ENCODE data around the gene CNBD2. TPM values are rescaled to one million over a fixed set of nuclear protein-coding genes. Genes with fewer than 3 reads are reported as not detected.
"Not testable (repeated sequence)": the region's sequence is repeated elsewhere in the genome, so short reads cannot be mapped to it uniquely, and the experiment has no call there.

CNBD2 gene
- total and polyA plus RNA-seq, 2 donors (not counting 1 experiment from before 2014, with no cell fraction given) = 8.5 to 19.2 TPM

GRCh38 chr20:35994994-35995453 is 26.6 kb downstream of the CNBD2 start:
- no peak overlapping the region for H3K4me2 ChIP-seq (replicated peaks; ENCODE audit: low read depth, low read length, poor library complexity, severe bottlenecking)
- ATAC-seq (ENCODE audit: low read depth) (peak; percentile 85), DNase-seq (peak; percentile 85)
- H3K27me3 ChIP-seq (replicated peaks in 1 of 4; ENCODE audit: control extremely low read depth in 1 of 4, control insufficient read depth in 3 of 4, insufficient read depth in 4 of 4, low read length in 3 of 4) = peaks cover 0 to 5% (median 1%) of the 10 kb centered on the region in 4 experiments
- POLR2A ChIA-PET = no interaction called here
- H3K79me2 ChIP-seq (ENCODE audit: control insufficient read depth, insufficient read depth, low read length) = no peaks in the 10 kb centered on the region
- intact Hi-C loops (cut with micrococcal nuclease) = loop anchor here (1.0 to 10.0 kb wide), 3 partner anchors 70 to 204 kb away; no protein-coding TSS in a partner anchor
- no peaks in the 10 kb centered on the region for H3K9me3 ChIP-seq (ENCODE audit: control extremely low read depth in 1 of 3, control insufficient read depth in 2 of 3, insufficient read depth in 1 of 3, low read length in 2 of 3)
- Mint-ChIP-seq H3K9me3 (ENCODE audit: insufficient read depth) (no peaks in the 10 kb centered on the region), H3K4me1 (peaks cover 9% of the 10 kb centered on the region), H3K4me3 (no peak overlapping the region), H3K27ac (peak overlapping the region; percentile 69), H3K27me3 (peaks cover 6% of the 10 kb centered on the region)
- CTCF ChIA-PET = interaction anchor here (0.5 to 14.3 kb wide), 29 partner anchors 9 to 1856 kb away, joined by 3 to 848 read pairs (median 4); partner anchors contain the start of gene SCAND1
- no peaks in the 10 kb centered on the region for H4K20me1 ChIP-seq (ENCODE audit: control insufficient read depth, insufficient read depth, low read length, poor library complexity, severe bottlenecking)
- 0% methylated on average over 5 of the region's 6 CpGs for WGBS (ENCODE audit: insufficient coverage)
- peak overlapping the region; percentile 36 for H2AFZ ChIP-seq (ENCODE audit: insufficient read depth, low read depth, low read length, poor library complexity, severe bottlenecking)
- H3K4me3 ChIP-seq (ENCODE audit: control extremely low read depth in 1 of 5, extremely low read depth in 1 of 5, insufficient read depth in 1 of 5, low read depth in 2 of 5, low read length in 4 of 5) = no peak overlapping the region
- H3K9ac ChIP-seq (ENCODE audit: low read length) = no peak overlapping the region
- no peak overlapping the region for H3K27ac ChIP-seq (ENCODE audit: low read length in 2 of 2)
- peaks cover 4% of the 10 kb centered on the region in 2 donors for H3K4me1 ChIP-seq (ENCODE audit: control insufficient read depth in 2 of 2, insufficient read depth in 2 of 2, low read length in 2 of 2)
- H3K36me3 ChIP-seq (replicated peaks in 1 of 2; ENCODE audit: control extremely low read depth in 1 of 2, control insufficient read depth in 1 of 2, extremely low read depth in 1 of 2, insufficient read depth in 2 of 2, low read length in 1 of 2) = no peaks in the 10 kb centered on the region
- TF ChIP-seq CTCF (IDR thresholded peaks at IDR 0.05) = peak; percentile 89
- TF ChIP-seq EZH2 (IDR thresholded peaks at IDR 0.05; ENCODE audit: borderline replicate concordance, insufficient read depth, low read depth, low read length, poor library complexity, severe bottlenecking) = no peak

DNA sequence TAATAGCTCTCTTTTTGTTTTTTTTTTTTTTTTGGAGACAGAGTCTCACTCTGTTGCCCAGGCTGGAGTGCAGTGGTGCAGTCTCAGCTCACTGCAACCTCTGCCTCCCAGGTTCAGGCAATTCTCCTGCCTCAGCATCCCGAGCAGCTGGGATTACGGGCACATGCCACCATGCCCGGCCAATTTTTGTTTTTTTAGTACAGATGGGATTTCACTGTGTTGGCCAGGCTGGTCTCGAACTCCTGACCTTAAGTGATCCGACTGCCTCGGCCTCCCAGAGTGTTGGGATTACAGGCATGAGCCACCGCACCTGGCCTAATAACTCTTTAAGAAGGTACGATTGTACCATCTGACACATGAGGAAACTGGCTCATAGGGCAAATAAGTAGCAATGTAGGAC is 28.1 kb downstream of the CNBD2 start:
- H2AFZ ChIP-seq (ENCODE audit: insufficient read depth, low read depth, low read length, poor library complexity, severe bottlenecking); H3K27ac ChIP-seq (ENCODE audit: low read length in 2 of 2); H3K27me3 Mint-ChIP-seq; H3K4me3 ChIP-seq (ENCODE audit: control extremely low read depth in 1 of 5, extremely low read depth in 1 of 5, insufficient read depth in 1 of 5, low read depth in 2 of 5, low read length in 4 of 5); H3K9ac ChIP-seq (ENCODE audit: low read length); H3K27me3 ChIP-seq (replicated peaks in 1 of 4; ENCODE audit: control extremely low read depth in 1 of 4, control insufficient read depth in 3 of 4, insufficient read depth in 4 of 4, low read length in 3 of 4); H3K4me3 Mint-ChIP-seq; H4K20me1 ChIP-seq (ENCODE audit: control insufficient read depth, insufficient read depth, low read length, poor library complexity, severe bottlenecking); H3K9me3 ChIP-seq (ENCODE audit: control extremely low read depth in 1 of 3, control insufficient read depth in 2 of 3, insufficient read depth in 1 of 3, low read length in 2 of 3); H3K79me2 ChIP-seq (ENCODE audit: control insufficient read depth, insufficient read depth, low read length); H3K4me1 ChIP-seq (ENCODE audit: control insufficient read depth in 2 of 2, insufficient read depth in 2 of 2, low read length in 2 of 2); H3K4me1 Mint-ChIP-seq; H3K9me3 Mint-ChIP-seq (ENCODE audit: insufficient read depth); ATAC-seq (ENCODE audit: low read depth); H3K36me3 ChIP-seq (replicated peaks in 1 of 2; ENCODE audit: control extremely low read depth in 1 of 2, control insufficient read depth in 1 of 2, extremely low read depth in 1 of 2, insufficient read depth in 2 of 2, low read length in 1 of 2); H3K27ac Mint-ChIP-seq; DNase-seq; H3K4me2 ChIP-seq (replicated peaks; ENCODE audit: low read depth, low read length, poor library complexity, severe bottlenecking): not testable (repeated sequence)
- intact Hi-C loops (cut with micrococcal nuclease) = loop anchor here (10.0 kb wide), 1 partner anchor 68 kb away; no protein-coding TSS in a partner anchor
- CTCF ChIA-PET = interaction anchor here (6.2 to 14.3 kb wide), 2 partner anchors 15 to 144 kb away, joined by 75 to 848 read pairs; no protein-coding TSS in a partner anchor
- 96% methylated on average over 8 of the region's 8 CpGs for WGBS (ENCODE audit: insufficient coverage)
- POLR2A ChIA-PET = interaction anchor here (0.7 kb wide), 1 partner anchor 254 kb away, joined by 4 read pairs; no protein-coding TSS in a partner anchor

- H3K9me3 Mint-ChIP-seq (ENCODE audit: insufficient read depth) = not testable (repeated sequence)
Measured at GRCh38 chr20:36001331-36001730, 32.9 kb downstream of the CNBD2 start.

More at GRCh38 chr20:36001331-36001730, 32.9 kb downstream of the CNBD2 start:
- POLR2A ChIA-PET; H3K4me1 Mint-ChIP-seq; H3K27me3 ChIP-seq (replicated peaks in 1 of 4; ENCODE audit: control extremely low read depth in 1 of 4, control insufficient read depth in 3 of 4, insufficient read depth in 4 of 4, low read length in 3 of 4); H3K27me3 Mint-ChIP-seq; H3K4me1 ChIP-seq (ENCODE audit: control insufficient read depth in 2 of 2, insufficient read depth in 2 of 2, low read length in 2 of 2); H3K79me2 ChIP-seq (ENCODE audit: control insufficient read depth, insufficient read depth, low read length); H3K27ac Mint-ChIP-seq; H3K27ac ChIP-seq (ENCODE audit: low read length in 2 of 2); H3K4me2 ChIP-seq (replicated peaks; ENCODE audit: low read depth, low read length, poor library complexity, severe bottlenecking); H3K9ac ChIP-seq (ENCODE audit: low read length); CTCF ChIA-PET; ATAC-seq (ENCODE audit: low read depth); DNase-seq; H3K4me3 ChIP-seq (ENCODE audit: control extremely low read depth in 1 of 5, extremely low read depth in 1 of 5, insufficient read depth in 1 of 5, low read depth in 2 of 5, low read length in 4 of 5); H3K4me3 Mint-ChIP-seq; intact Hi-C loops (cut with micrococcal nuclease); H4K20me1 ChIP-seq (ENCODE audit: control insufficient read depth, insufficient read depth, low read length, poor library complexity, severe bottlenecking); H3K36me3 ChIP-seq (replicated peaks in 1 of 2; ENCODE audit: control extremely low read depth in 1 of 2, control insufficient read depth in 1 of 2, extremely low read depth in 1 of 2, insufficient read depth in 2 of 2, low read length in 1 of 2); H2AFZ ChIP-seq (ENCODE audit: insufficient read depth, low read depth, low read length, poor library complexity, severe bottlenecking): not testable (repeated sequence)
- WGBS (ENCODE audit: insufficient coverage) = no CpG with 5 or more reads among the region's 34 CpGs
- H3K9me3 ChIP-seq (ENCODE audit: control extremely low read depth in 1 of 3, control insufficient read depth in 2 of 3, insufficient read depth in 1 of 3, low read length in 2 of 3) = peaks cover 0 to 20% (median 15%) of the 10 kb centered on the region in 3 donors

Measured in B cell (primary cell).